NCI-H187 treated with DMSO at 0.1 percent for 48 hours (cell line): ENCODE data around the gene FRY.
"Not testable (repeated sequence)": the region's sequence is repeated elsewhere in the genome, so short reads cannot be mapped to it uniquely, and the experiment has no call there.

Source experiments
- DNase-seq: peaks from one replicate; lab custom pipeline; 2025; lab: John Stamatoyannopoulos, UW

FRY gene

GRCh38 chr13:32031025-32031814, at the start of gene FRY:
Gene FRY (plus strand): TSS chr13:32031774. CDS start chr13:32031796, 22 bp downstream.
- DNase-seq: no peak

GRCh38 chr13:31982124-31982523, 49.5 kb upstream of the FRY start:
- no peak for DNase-seq

- no peak for DNase-seq
Measured at GRCh38 chr13:31982540-31982939, 49.0 kb upstream of the FRY start.

GRCh38 chr13:31983696-31984095, 47.9 kb upstream of the FRY start:
- DNase-seq: not testable (repeated sequence)

GRCh38 chr13:31984388-31984787, 47.2 kb upstream of the FRY start:
- not testable (repeated sequence) for DNase-seq

- DNase-seq: no peak
Measured at GRCh38 chr13:31986676-31987470, 44.7 kb upstream of the FRY start.

- no peak for DNase-seq
Measured at GRCh38 chr13:31987535-31988170, 43.9 kb upstream of the FRY start.

GRCh38 chr13:31994367-31994766, 37.2 kb upstream of the FRY start:
- not testable (repeated sequence) for DNase-seq

GRCh38 chr13:31996601-31997000, 35.0 kb upstream of the FRY start:
- no peak for DNase-seq

- DNase-seq: no peak
Measured at GRCh38 chr13:31997641-31998040, 33.9 kb upstream of the FRY start.

- no peak for DNase-seq
Measured at GRCh38 chr13:31998131-31998530, 33.4 kb upstream of the FRY start.

- not testable (repeated sequence) for DNase-seq
Measured at GRCh38 chr13:32000754-32001153, 30.8 kb upstream of the FRY start.

GRCh38 chr13:32001154-32001768, 30.3 kb upstream of the FRY start:
- no peak for DNase-seq

GRCh38 chr13:32001769-32002168, 29.8 kb upstream of the FRY start:
- DNase-seq: no peak

GRCh38 chr13:32002873-32003272, 28.7 kb upstream of the FRY start:
- no peak for DNase-seq

GRCh38 chr13:32007494-32007893, 24.1 kb upstream of the FRY start:
- DNase-seq: no peak

GRCh38 chr13:32008518-32009175, 22.9 kb upstream of the FRY start:
- no peak for DNase-seq

- no peak for DNase-seq
Measured at GRCh38 chr13:32009362-32009761, 22.2 kb upstream of the FRY start.

GRCh38 chr13:32010136-32010535, 21.4 kb upstream of the FRY start:
- no peak for DNase-seq

- no peak for DNase-seq
Measured at GRCh38 chr13:32011971-32012370, 19.6 kb upstream of the FRY start.

- DNase-seq: no peak
Measured at GRCh38 chr13:32013181-32013580, 18.4 kb upstream of the FRY start.

GRCh38 chr13:32016119-32016518, 15.5 kb upstream of the FRY start:
- no peak for DNase-seq
